SKM-1 treated with dmso at 0.1 percent for 144 hours (cell line): ENCODE data around the gene HDDC3.

Experiments
- DNase-seq: peaks from one replicate; lab custom pipeline; 2025; ENCODE audit not compliant: unreplicated experiment; lab: John Stamatoyannopoulos, UW

The HDDC3 gene

DNA sequence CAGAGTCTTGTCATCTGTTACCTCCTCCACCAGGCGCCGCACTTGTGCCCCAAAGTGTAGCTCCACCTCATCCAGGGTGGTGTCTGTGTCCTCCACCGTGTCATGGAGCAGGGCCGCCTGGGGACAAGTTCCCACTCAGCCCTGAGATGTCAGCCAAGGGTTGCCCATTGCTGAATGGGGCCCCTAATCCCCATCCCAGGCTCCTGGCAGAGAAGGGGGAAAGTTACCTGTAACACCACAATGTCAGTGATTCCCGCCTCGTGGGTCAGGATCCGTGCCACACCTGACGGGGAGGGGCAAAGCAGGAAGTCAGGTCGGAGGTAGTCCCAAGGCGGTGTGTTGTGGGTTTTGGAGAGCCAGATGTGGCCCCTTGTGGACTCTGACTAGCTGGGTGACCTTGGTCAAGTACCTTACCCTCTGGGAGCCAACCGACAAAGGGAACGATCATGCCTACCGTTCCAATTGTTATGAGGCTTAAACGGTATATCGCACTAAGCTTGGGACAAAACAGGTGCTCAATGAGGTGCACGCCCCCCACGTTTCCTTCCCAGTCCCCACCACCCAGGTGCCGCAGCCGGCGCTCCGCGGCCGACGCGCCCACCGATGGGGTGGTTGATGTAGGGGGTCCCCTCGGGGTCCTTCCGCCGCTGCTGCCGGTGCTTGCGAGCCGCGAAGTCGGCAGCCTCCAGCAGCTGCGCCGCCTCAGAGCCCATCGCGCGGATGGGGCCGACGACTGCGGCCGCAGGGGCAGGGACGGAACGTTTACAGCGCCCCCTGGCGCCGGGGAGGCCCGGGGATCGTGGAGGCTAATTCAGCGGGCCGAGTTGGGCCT lies at the start of gene HDDC3:
TSS of gene HDDC3 (minus strand) at position 722 of the 832 bp plus-strand sequence. CDS start at position 713, 9 bp downstream.
- peak; percentile 85 for DNase-seq

DNA sequence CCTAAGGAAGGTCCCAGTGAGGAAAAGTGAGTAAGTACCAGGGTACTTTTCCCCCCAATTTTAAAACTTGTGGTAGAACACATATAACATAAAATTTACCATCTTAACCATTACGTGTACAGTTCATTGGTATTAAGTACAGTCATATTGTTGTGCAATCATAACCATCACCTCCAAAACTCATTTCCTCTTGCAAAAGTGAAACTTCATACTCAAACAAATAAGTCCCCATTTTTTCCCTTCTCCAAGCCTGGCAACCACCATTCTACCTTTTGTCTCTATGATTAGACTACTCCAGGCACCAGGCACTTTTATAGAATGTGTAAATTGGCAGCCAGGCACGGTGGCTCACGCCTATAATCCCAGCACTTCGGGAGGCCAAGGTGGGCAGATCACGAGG lies 49.8 kb upstream of the HDDC3 start:
- no peak for DNase-seq

- DNase-seq = no peak
These were observed 49.3 kb upstream of the HDDC3 start for GRCh38 chr15:90981681-90982080.

- no peak for DNase-seq
These were observed 47.2 kb upstream of the HDDC3 start for GRCh38 chr15:90979582-90979981.

DNA sequence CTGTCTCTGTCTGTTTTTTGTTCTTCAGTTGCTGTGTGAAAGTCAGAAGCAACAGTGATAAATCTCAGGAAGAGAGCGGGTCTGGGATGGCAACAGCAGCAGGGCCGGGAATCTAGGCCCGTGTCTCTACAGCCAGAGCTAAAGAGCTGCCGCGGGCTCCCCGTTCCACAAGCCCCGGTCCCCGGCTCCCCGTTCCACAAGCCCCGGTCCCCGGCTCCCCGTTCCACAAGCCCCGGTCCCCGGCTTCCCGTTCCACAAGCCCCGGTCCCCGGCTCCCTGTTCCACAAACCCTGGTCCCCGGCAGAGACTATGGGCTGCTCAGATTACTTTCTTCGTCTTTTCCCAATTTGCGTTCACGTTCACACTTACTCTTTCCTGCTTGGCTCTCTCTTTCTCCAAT lies 41.9 kb upstream of the HDDC3 start:
- DNase-seq = no peak

DNA sequence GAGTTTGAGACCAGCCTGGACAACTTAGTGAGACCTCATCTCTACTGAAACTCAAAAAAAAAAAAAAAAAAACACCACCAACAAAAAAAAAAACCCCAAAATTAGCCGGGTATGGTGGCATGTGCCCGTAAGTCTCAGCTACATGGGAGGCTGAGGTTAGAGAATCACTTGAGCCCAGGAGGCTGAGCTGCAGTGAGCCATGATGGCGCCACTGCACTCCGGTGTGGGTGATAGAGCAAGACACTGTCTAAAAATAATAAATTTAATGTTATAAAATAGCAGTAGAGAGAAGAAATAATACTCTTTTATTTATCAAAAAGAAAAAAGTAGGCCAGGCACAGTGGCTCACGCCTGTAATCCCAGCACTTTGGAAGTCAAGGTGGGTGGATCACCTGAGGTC lies 39.8 kb upstream of the HDDC3 start:
- no peak for DNase-seq

GRCh38 chr15:90970274-90970673 lies 37.9 kb upstream of the HDDC3 start:
- no peak for DNase-seq

GRCh38 chr15:90968434-90968833 lies 36.1 kb upstream of the HDDC3 start:
- DNase-seq = no peak

DNA sequence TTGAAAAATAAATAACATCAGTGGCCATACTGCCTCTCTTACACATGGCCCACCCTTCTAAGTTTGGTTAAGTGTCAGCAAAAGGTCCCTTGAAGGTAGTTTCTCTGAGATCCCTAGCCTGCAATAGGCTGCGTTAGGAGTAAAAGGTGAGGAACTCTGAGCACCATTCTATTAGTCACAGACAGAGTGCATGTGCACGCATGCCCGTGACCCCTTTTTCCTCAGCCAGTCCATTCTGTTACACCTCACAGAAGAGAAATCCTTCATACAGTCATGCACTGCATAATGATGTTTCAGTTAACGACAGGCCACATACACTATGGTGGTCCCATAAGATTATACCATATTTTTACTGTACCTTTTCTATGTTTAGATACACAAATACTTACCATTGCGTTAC lies 34.9 kb upstream of the HDDC3 start:
- DNase-seq = no peak

- no peak for DNase-seq
These were observed 33.9 kb upstream of the HDDC3 start for GRCh38 chr15:90966262-90966661.

DNA sequence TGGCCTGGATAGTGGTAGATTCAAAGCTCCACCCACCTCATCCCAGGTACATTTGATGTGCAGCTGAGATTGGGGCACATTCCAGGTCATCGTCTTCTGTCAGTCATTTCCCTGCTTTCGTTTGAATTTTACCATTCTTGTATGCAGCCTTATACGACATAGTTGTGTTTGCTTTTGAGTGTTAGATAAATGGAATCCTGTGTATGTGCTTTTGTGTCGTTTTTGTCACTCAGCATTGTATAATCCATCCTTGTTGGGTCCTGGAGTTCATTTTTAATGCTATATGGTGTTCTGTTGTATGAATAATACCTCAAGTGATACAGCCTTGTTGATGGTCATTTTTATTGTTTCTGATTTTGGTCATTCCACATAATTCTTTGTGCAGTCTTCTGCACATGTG lies 29.7 kb upstream of the HDDC3 start:
- DNase-seq = no peak

DNA sequence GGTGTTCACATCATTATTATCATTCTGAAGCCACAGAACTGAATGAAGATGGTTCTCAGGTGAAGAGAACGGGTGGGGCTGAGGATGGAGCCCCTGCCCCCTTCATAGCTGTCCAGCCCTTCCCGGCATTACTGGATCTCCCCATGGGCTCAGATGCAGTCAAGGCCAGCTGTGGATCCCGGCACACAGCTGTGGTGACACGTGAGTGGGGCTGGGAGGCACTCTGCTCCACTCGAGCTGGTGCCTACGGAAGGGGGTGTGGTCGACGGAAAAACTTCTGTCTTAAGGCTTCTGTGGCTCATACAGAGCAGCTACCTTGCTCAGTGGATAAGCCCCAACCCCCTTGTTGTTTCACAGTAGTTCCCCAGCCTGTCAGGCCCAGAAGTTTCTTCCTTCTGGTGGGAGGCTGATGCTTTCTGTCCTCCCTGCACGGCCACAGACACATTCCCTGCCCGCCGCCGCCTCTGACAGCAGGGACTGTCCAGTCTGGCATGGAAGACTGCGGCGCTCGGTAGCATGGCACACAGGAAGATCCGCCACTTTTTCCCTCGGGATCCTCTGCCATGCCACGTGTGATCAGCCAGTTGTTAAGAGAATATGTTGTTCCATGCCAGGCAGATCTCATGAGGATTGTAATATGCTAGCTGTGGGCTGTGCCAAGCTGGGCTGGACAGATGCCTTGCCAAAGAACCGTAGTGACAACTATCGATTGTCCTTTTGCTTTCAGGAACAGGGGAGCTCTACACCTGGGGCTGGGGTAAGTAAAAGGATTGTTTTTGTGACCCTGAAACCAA lies 28.1 kb upstream of the HDDC3 start:
- no peak for DNase-seq

DNA sequence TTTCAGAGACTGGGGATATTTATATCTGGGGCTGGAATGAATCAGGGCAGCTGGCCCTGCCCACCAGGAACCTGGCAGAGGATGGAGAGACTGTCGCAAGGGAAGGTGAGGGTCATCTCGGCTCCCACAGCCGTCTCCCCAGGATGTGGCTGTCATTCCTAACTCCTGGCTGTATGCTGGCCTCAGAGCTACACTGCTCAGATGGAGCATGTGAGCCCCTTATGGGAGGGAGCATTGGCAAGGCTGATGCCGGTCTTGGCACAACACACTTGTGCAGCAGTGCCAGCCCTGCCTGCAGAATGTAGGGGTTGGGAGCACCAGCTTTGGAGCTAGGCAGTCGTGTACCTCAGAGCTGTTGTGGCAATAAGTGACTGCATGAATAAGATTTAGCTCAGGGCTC lies 27.5 kb upstream of the HDDC3 start:
- no peak for DNase-seq

DNA sequence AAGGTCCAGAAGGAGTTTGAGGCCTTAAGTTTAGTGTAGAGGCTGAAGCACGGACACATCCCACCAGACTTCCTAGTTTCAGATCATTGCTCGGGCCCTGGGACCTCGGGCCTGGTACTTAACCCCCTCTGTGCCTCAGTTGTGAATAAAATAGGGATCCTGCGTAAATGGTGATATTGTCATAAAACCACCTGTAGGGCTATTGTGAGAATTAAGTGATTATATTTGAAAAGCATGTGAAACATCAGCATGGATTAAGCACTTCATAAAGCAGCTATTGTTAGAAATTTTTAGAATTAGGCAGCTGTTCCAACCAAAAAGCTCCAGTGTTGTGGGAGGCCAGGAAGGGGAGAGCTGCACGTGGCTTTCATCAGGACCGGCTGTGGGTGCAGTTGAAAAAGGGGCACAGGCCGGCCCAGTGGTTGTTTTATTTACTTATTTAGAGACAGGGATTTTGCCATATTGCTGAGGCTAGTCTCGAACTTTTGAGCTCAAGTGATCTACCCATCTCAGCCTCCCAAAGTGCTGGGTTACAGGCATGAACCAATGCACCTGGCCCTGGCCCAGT lies 26.8 kb upstream of the HDDC3 start:
- DNase-seq = no peak

- DNase-seq = no peak
These were observed 25.4 kb upstream of the HDDC3 start for GRCh38 chr15:90957791-90958190.

DNA sequence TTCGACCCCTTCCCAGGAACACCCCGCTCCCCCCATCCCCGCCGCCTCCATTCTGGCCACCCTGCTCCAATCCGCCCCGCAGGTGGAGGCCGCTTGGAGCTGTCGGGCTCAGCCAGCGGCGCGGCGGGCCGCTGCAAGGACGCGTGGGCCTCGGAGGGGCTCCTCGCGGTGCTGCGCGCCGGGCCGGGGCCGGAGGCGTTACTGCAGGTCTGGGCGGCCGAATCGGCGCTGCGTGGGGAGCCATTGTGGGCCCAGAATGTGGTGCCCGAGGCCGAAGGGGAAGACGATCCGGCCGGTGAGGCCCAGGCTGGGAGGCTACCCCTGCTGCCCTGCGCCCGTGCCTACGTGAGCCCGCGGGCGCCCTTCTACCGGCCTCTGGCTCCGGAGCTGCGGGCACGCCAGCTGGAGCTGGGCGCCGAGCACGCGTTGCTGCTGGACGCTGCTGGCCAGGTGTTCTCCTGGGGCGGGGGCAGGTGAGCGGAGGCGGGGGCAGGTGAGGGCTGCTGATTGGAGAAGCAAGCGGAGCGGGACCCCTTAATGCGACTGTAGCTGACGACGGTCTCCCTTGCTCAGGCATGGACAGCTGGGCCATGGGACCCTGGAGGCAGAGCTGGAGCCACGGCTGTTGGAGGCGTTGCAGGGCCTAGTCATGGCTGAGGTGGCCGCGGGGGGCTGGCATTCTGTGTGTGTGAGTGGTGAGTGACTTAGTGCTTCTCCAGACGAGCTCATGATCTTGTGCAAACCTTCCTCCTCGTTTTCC lies 24.9 kb upstream of the HDDC3 start:
- DNase-seq = no peak

DNA sequence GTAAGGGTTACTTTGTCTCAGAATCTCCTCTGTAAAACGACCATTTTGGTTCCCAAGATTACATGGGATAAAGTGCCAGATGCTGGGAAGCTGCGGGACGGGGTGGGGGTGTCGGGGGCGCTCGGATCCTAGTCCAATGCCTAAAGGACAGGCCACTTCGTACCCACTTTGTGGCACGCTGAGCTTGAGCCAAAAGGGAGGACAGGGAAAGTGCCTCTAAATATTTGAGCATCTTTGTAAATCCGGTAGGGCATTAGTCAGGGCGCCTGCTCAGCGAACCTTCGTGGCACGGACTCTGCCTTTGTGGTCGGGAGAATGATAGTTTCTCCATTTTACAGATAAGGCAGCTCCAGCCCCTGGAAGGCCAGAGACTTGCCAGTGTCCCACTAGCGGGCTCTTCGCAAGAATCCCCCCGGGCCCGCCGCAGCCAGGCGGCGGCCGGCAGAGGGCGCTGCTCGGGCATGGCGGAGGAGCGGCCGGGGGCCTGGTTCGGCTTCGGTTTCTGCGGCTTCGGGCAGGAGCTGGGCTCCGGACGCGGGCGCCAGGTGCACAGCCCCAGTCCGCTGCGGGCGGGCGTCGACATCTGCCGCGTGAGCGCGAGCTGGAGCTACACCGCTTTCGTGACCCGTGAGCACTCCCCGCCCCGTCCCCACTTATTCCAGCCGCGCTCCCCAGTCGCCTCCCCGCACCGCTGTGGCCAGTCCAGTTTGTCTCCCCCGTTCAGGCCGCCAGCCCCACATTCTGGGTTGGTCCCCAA lies 24.1 kb upstream of the HDDC3 start:
- DNase-seq = no peak

DNA sequence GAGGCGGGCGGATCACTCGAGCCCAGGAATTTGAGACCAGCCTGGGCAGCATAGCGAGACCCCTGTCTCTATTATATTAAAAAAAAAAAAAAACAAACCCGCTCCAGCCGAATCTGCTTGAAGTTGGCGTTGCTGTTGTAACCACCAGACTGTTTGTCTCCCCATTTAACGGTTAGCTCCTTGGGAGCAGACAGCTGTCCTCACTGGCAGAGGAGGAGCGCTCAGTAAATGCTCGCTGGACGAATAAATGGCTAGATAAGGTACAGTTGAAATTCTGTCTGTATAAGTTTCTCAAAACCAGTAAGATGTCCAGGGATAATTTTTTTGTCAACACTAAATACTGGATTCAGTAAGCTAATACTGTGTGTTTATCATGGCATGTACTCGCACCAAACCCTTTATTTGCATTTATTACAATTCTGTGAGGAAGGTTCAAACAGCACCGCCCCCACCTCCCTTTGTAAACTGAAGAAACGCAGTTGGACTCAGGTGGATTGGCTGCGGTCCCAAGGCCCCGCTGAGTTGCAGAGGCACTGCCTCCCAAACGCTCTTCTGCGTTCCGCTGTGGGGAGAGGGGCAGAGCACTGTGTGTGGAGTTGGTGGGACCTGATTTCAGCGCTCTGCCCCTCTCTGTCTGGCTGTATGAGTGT lies 23.4 kb upstream of the HDDC3 start:
- DNase-seq = no peak

DNA sequence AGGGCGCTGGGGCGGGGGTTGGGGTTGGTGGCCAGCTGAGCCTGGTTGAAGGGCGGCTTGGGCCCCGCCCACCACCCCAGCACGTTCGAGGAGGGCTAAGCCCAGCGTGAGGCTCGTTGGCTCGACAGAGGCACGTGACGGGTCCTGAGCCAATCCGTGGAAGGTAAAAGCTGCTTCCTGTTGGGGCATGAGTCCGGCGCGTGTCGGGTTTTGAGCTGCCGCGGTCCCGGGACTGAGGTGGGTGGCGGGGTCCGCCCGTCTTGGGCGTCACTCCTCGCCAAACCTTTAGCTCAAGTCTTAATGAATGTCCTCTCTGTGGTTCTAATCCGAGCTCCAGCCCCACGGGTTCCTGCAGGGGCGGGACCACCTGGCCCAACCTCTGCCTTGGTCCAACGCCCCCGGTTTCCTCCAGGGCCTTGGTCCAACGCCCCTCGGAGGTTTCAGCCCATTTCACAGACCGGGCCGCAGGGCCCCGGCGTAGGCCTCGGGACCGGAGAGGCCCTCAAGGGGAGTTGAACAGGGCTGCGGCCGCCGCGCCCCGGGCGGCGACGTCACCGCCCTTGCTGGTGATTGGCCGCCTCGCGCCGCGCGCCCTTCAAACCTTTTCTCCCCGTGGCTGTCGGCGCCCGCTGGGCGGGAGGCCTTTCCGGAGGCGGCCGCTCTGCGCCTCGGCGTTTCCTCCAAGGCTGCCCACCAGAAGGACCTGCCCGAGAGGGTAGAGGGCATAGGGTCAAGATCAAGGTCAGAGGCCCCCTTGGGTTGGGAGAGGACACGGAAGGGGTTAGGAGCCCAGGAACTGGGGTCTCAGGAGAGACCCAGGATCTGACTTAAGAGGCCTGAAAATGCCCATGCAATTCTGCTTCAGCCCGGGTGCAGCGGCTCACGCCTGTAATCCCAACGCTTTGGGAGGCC lies 22.6 kb upstream of the HDDC3 start, which contains the start of gene RCCD1:
TSS of gene RCCD1 (plus strand) at position 173 of the 912 bp plus-strand sequence. CDS start 1,851 bp downstream, outside the sequence.
- DNase-seq = peak; percentile 94
